GM18502 (cell line): Measurements from ENCODE around the gene LAS1L.
"Not testable (repeated sequence)": the region's sequence is repeated elsewhere in the genome, so short reads cannot be mapped to it uniquely, and the experiment has no call there.

Source experiments
- ATAC-seq: cut with Tn5 transposase; IDR thresholded peaks from one replicate; pipeline ENCODE4 v1.9.1; 2021; ENCODE audit warnings: mild to moderate bottlenecking; ENCODE audit not compliant: unreplicated experiment, poor library complexity

Gene LAS1L

DNA sequence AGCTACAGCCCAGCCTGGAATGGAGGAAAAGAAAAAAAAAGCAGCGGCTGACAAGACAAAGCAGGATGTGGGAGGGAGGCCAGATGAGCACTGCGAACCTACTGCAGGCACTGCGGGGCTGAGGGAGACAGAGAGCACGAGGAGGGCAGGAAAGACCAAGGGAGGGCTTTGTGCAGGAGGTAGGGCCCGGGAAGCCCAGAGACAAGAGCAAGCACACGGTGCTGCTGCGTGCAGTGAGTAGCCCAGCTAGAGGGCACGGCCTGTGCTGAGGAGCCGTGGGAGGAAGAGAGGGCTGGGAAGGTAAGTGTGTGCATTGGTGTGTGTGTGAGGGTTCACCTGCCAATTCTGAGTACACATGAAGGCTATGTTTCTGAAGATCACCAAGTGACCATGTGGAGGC lies 15.6 kb downstream of the LAS1L start:
- ATAC-seq: not testable (repeated sequence)

DNA sequence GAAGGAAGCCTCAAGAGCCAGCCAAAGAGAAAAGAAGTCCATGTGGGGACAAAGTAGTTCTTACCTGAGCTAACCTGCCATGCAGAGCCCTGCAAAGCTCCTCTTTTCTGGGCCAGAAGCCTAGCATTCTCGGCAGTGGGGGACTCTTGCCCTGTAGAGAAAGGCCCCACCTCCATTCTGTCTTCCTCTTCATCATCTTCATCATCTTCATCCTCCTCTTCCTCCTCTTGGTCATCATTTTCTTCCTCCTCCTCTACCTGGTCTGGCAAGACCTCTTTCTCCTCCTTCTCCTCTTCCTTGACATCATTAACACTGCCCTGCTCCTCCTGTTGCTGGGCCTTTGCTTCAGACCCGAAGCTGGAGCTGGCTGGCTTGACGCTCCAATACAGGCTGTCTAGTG lies 16.7 kb downstream of the LAS1L start:
- no peak for ATAC-seq

DNA sequence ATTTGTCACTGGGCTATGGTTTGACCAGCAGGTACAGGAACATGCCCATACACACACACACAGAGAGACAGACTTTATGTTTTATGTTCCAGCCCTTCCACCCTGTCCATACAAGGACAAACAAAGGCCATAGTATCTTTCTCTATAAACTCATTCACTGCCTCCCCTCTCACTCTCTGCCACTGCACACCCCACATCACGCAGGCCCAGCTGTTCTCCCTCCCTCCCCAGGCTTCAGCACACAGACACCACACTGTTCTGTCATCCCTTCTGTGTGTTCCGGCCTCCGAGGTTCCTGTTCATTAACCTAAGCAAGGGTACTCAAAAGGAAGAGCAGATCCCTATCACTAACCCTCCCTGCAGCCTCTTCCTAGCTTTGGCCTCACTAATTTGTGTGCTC lies 17.8 kb downstream of the LAS1L start:
- no peak for ATAC-seq

DNA sequence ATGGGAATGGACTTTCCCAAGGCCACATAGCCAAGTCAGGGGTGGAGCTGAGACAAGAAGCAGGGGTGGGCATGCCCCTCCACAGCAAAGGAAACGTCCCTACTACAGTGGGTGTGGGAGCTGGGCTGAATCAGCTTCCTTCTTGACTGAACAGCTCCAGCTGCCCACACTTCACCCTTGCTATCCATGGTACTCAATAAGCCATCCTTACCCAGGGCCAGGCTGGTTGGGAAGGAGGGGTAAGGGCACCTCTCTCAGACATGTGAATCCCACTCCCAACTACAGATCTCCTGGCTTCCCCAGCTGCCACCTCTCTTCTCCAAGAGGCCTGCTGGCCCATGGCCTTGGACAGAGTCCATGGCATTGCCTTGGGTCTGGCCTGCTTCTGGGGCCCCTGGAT lies 21.0 kb downstream of the LAS1L start:
- ATAC-seq: no peak

DNA sequence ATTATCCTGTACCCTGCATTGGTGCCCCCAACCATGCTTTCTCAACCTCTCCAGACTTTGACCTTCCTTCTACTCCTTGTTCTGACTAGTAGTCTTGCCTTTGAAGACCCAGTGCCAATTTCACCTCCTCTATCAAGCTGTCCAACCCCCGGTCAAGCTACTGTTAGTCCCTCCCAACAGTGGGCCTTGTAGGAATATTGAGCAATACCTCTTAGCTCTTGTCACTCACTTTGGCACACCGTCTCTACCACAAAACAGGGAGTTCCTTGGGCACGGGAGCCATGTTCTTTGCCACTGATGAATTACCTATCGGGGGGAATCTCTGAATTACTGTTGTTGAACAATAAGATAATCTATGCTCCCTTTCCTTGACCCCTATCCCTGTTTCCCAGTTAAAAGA lies 25.2 kb downstream of the LAS1L start:
- no peak for ATAC-seq

DNA sequence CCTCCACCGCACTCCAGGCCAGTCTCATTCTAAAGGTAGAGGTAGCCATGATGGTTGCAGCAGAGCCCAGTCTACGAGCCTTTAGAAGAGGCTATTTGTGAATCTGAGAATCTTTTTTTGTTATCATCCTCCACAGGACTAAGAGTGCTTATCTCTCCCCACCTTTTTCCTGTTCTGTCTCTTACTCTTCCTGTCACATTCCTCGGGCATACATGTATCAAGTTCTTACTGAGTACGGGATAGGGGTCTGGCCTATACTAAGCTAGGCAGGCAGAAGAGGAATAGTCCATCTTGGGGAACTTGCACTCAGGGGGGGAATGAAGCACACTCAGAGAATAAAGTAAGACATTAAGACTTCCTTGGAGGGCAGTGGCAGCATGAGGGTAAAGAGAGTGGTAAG lies 25.7 kb downstream of the LAS1L start:
- no peak for ATAC-seq

DNA sequence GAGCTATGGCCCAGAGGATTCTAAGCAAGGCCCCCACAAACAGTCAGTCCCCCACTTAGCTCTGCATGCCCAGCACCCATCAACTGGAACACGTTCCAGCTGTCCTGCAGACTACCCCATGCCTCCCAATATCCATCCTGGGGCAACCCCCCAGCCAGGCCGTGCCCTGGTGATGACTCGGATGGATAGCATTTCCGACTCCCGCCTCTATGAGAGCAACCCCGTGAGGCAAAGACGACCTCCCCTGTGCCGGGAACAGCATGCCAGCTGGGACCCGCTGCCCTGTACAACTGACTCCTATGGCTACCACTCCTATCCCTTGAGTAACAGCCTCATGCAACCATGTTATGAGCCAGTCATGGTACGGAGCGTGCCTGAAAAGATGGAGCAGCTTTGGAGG lies 32.0 kb downstream of the LAS1L start:
- no peak for ATAC-seq

DNA sequence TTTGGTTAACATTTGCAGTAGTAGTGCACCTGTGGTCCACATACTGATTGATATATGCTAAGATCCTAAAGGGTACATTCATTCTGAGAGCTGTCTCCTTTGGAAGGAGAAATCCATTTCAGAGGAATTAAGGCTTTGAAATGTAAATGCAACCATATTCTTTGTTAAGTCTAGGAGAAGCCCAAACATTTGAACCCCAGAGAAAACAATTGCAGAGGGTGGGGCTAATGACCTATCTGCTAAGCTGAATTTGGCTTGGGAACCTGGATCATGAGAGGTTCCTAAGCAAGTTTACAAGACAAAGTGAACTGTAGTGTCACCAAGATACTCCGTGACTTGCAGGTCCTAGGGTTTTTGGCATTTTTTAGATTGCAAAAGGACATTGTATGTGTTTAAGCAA lies 41.2 kb downstream of the LAS1L start:
- ATAC-seq: no peak

DNA sequence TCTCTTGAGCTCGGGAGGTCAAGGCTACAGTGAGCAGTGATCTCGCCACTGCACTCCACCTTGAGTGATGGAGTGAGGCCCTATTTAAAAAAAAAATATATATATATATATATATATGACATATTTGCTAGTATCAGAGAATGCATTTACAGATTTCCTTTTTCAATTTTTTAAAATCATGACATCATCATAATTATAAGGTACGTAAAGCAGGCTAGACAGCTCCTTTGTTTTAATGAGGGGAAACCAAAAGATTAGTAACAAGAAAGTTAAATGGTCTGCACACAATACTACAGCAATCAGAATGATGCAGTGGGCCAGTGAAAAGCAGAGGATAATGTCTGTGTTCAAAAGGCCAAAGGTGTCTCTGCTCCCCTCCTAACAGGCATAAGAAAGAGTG lies 43.0 kb downstream of the LAS1L start:
- ATAC-seq: no peak

DNA sequence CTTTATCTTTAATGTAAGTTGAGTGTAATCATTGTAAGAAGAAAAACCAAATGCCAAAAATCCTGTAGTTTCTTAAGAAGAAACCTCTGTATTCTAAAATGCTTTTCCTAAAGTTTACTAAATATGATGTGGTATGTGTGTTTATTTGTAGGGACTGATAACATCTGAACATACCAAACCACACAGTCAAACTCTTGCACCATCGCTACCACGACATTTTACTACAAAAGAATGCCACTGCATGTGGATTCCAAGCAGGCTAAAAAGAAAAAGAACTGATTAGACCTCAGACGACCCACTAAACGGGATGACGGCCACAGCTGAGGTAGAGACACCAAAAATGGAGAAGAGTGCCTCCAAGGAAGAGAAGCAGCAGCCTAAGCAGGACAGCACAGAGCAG lies 46.1 kb downstream of the LAS1L start:
- no peak for ATAC-seq

DNA sequence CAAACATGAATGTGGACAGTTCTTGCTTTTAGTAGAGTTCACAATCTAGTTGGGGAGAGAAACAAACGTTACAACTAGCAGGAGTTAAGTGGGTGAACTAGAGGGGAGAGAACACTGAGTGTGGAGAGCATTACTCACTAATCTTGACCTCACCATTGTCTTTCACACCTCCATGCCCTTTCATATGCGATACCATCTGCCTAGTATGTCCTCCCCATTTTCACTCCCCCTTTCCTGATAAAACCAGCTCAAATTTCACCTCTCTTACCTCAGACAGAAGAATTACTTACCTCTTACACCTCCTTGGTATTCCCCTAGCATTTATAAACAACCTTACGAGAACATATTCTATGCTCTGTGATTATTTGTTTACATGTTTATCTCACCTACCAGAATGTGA lies 53.6 kb downstream of the LAS1L start:
- no peak for ATAC-seq

DNA sequence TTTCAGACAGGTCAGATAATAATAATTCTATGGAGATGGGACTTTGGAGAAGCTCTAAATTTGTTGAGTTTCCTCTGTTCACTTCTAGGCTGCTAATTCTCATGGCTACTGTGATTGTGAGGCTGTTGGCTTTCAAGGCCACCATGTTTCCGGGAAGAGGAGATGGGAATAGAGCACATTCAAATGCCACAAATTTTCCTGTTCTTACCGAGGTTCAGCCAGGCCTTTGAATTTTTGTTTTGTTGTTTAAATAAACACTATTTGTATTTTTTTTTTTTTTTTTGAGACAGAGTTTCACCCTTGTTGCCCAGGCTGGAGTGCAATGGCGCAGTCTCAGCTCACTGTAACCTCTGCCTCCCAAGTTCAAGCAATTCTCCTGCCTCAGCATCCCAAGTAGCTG lies 55.5 kb downstream of the LAS1L start:
- ATAC-seq: not testable (repeated sequence)

DNA sequence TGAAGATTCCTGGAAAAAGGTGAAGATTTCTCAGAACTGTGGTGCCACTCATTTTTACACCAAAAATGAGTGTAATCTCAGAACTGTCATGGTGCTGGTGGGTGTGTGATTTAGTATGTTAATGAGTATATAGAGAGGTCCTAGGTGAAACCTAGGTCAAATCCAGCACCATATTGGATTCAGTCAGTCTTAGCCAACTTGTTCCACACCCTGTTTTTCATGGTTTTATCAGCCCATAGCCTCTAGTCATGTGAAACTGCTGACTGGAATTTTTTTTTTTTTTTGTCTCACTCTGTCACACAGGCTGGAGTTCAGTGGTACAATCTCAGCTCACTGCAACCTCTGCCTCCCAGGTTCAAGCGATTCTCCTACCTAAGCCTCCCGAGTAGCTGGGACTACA lies 58.0 kb downstream of the LAS1L start:
- no peak for ATAC-seq

DNA sequence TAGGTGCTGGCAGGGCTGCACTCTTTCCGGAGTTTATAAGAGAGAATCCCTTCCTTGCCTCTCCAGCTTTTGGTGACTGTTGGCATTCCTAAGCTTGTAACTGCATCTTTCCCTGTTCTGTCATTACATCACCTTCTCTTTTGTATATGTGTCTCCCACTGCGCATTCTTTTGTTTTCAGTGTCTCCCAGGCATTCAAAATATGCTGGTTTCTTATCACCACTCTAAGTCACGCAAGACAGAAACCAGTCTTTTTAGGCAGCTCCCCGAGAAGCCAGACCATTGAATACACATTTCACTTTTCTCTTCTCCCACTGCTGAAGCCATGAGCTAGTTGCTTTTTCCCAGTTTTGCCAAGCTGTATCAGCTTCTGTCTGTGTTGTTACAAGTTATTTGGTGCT lies 71.0 kb downstream of the LAS1L start:
- no peak for ATAC-seq
